Psoas muscle (tissue), 8 donors: ENCODE data around the gene RAB39B. TPM values are rescaled to one million over a fixed set of nuclear protein-coding genes. Genes with fewer than 3 reads are reported as not detected.

Experiments used
- ATAC-seq, 4 donors: fragments of 200-7000 bp; cut with Tn5 transposase; one replicate each; pipeline ENCODE4 v1.9.1; 2020; ENCODE audit warnings: moderate library complexity in 3 of 4, mild to moderate bottlenecking in 2 of 4
- DNase-seq, 2 donors: peaks; one replicate each; pipeline ENCODE4 v3.0.0-alpha.2; 2020
- H3K27ac ChIP-seq: fragments of 200-600 bp; one replicate; pipeline ENCODE4 v1.8.0; 2022
- H3K27me3 ChIP-seq, 3 donors: fragments of 200-600 bp in 1 of 3; one replicate each; pipeline versions ENCODE4 v1.6.1 to v1.8.0; 2013 to 2022; ENCODE audit warnings: low read length in 2 of 3, mild to moderate bottlenecking in 2 of 3, moderate library complexity in 1 of 3; ENCODE audit not compliant: insufficient read depth in 3 of 3
- H3K36me3 ChIP-seq, 2 donors: fragments of 200-600 bp in 1 of 2; one replicate each; pipeline versions ENCODE4 v1.6.1 to v1.8.0; 2013 to 2022; ENCODE audit warnings: low read depth in 1 of 2, mild to moderate bottlenecking in 1 of 2, moderate library complexity in 1 of 2; ENCODE audit not compliant: insufficient read depth in 1 of 2
- H3K4me1 ChIP-seq: fragments of 200-600 bp; one replicate; pipeline ENCODE4 v1.8.0; 2022
- H3K4me3 ChIP-seq: fragments of 200-600 bp; one replicate; pipeline ENCODE4 v1.8.0; 2022; ENCODE audit warnings: mild to moderate bottlenecking
- H3K9me3 ChIP-seq: fragments of 200-600 bp; one replicate; pipeline ENCODE4 v1.8.0; 2022
- WGBS, 3 donors: extraction: QIAGEN DNeasy Blood & Tissue Kit; methylation state at CpG; one replicate each; pipeline versions ENCODE4 v1.1.6 to v1.1.7; 2013; 5-methylcytosine and 5-hydroxymethylcytosine counted together
- intact Hi-C, 2 donors: fragments of 100-400 bp; cut with DNase I; formaldehyde crosslinking; loops; one replicate each; pipeline versions ENCODE4 v1.11.0 to v1.14.2; 2022
- polyA plus RNA-seq, 3 donors: library from polyadenylated mRNA; stranded (reverse); fragments of 200-250 nt; gene quantifications; one replicate each; pipeline ENCODE4 v1.2.3, GENCODE V29; 2013
- total RNA-seq, 4 donors: library from RNA; stranded (reverse); fragmentation: NEBNext Ultra II Directional in 2 of 4; extraction: Animal tissue kit (Norgen Biotek cat#: 25700) in 2 of 4; gene quantifications; one replicate each; pipeline versions ENCODE4 v1.2.1 to v1.2.4, GENCODE V29; 2021 to 2023
- TF ChIP-seq, protein P1 (sequence below): fragments of 200-600 bp; IDR thresholded peaks from one replicate; pipeline ENCODE4 v1.8.0; 2022; ENCODE audit warnings: antibody characterized with exemption
- donor health status: healthy with polysubstance abuse.
- donor health status: DM: no; HTN: no; CAD: no; lungs with moderate emphysema.
- donor health status: Bipolar disorder and iron deficiency.
- donor health status: healthy.
- donor health status: DM: yes; HTN: yes; CAD: no.
- donor health status: DM: no; HTN: no; CAD: no.
- donor health status: DM: no; HTN: no; CAD: no.
- donor health status: DM: yes; HTN: yes; CAD: no.

Gene RAB39B
- total and polyA plus RNA-seq, 7 donors = 0.01 to 0.03 TPM; not detected in 5

DNA sequence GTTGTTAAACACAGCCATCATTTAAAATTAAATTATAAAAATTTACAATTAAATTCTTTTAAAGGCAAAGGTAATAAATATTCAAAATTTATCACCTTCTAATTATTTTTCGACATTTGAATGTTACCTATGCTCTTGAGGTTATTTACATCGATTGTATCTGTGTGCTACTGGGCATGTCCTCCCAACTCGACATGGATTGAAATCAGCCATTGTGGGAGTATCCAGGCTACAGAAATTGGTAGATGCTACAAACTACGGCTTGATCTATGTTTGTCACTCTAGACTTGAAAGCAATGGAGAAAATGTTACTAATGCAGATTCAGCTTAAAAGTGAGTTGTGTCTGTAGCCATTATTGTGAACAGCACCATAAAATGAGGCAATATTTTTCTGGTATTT lies 50.6 kb downstream of the RAB39B start:
- intact Hi-C loops = no loop called here
- 71 to 87% (median 83%) methylated on average over 4 of the region's 4 CpGs for WGBS, 3 donors

DNA sequence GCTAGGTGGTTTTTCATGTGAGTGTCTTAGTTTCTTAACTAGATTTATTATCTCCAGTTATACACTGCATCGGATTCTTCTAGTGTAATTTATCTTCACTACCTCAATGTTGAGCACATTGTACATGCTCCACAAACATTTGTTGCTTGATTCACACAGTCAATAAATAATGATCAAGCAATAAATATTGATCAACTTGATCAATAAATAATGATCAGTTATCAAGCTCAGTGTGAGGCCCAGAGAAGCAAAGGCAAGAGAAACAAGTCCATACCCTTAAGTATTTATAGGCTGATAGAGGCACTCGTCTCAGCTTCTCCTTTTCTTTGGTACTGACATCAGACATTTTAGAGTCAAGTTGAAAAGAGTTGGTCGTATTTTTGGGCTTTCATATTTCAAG lies 53.1 kb downstream of the RAB39B start:
- DNase-seq (no peak), ATAC-seq (no peak)
- Histone ChIP-seq H3K27me3 (no peaks in the 10 kb centered on the region), H3K27ac (no peak overlapping the region), H3K4me1 (no peaks in the 10 kb centered on the region), H3K9me3 (no peaks in the 10 kb centered on the region), H3K4me3 (no peak overlapping the region), H3K36me3 (no peaks in the 10 kb centered on the region)
- WGBS, 3 donors = 66 to 92% (median 90%) methylated on average over 3 of the region's 3 CpGs
- TF ChIP-seq, protein P1, sequence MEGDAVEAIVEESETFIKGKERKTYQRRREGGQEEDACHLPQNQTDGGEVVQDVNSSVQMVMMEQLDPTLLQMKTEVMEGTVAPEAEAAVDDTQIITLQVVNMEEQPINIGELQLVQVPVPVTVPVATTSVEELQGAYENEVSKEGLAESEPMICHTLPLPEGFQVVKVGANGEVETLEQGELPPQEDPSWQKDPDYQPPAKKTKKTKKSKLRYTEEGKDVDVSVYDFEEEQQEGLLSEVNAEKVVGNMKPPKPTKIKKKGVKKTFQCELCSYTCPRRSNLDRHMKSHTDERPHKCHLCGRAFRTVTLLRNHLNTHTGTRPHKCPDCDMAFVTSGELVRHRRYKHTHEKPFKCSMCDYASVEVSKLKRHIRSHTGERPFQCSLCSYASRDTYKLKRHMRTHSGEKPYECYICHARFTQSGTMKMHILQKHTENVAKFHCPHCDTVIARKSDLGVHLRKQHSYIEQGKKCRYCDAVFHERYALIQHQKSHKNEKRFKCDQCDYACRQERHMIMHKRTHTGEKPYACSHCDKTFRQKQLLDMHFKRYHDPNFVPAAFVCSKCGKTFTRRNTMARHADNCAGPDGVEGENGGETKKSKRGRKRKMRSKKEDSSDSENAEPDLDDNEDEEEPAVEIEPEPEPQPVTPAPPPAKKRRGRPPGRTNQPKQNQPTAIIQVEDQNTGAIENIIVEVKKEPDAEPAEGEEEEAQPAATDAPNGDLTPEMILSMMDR = no peak
- intact Hi-C loops = no loop called here

More for the DNA sequence above, 50.6 kb downstream of the RAB39B start:
- DNase-seq = no peak
- Histone ChIP-seq H3K9me3 (no peaks in the 10 kb centered on the region), H3K27me3 (no peaks in the 10 kb centered on the region), H3K4me1 (no peaks in the 10 kb centered on the region), H3K4me3 (no peak overlapping the region), H3K27ac (no peak overlapping the region), H3K36me3 (no peaks in the 10 kb centered on the region)
- TF ChIP-seq, protein P1 = no peak
- no peak for ATAC-seq

Other genes starting within 250 kb of the RAB39B start
- gene F8, start 241.8 kb downstream of the RAB39B start, total RNA-seq = 10 to 100 TPM; 13.5 to 31.7 (median 22.1) TPM
- 10 to 100 TPM; 14.1 to 17.6 (median 15.8) TPM for gene F8, start 241.8 kb downstream of the RAB39B start, polyA plus RNA-seq
- 100 to 1,000 TPM; 258 to 318 (median 275) TPM for gene FUNDC2, start 237.6 kb downstream of the RAB39B start, total RNA-seq
- gene FUNDC2, start 237.6 kb downstream of the RAB39B start, polyA plus RNA-seq = 100 to 1,000 TPM; 386 to 441 (median 416) TPM
- 10 to 100 TPM in 2 of 4 donors, 1 to 10 TPM in 2; 6.2 to 13.0 (median 10.8) TPM for gene CMC4, start 193.4 kb downstream of the RAB39B start, total RNA-seq
- gene CMC4, start 193.4 kb downstream of the RAB39B start, polyA plus RNA-seq = 10 to 100 TPM; 12.5 to 23.9 (median 19.2) TPM
- gene MTCP1, start 193.4 kb downstream of the RAB39B start, total RNA-seq = 10 to 100 TPM; 10.5 to 22.9 (median 18.0) TPM
- gene MTCP1, start 193.4 kb downstream of the RAB39B start, polyA plus RNA-seq = 1 to 10 TPM; 2.3 to 6.2 (median 6.0) TPM
- gene BRCC3, start 193.0 kb downstream of the RAB39B start, total RNA-seq = 10 to 100 TPM; 12.9 to 16.8 (median 15.2) TPM
- 10 to 100 TPM in 1 of 3 donors, 1 to 10 TPM in 2; 7.3 to 18.2 (median 8.4) TPM for gene BRCC3, start 193.0 kb downstream of the RAB39B start, polyA plus RNA-seq
- gene VBP1, start 48.0 kb downstream of the RAB39B start, total RNA-seq = 10 to 100 TPM; 57.4 to 69.9 (median 62.9) TPM
- 10 to 100 TPM; 49.1 to 92.8 (median 54.8) TPM for gene VBP1, start 48.0 kb downstream of the RAB39B start, polyA plus RNA-seq
- 1 to 10 TPM; 3.2 to 8.5 (median 5.1) TPM for gene CLIC2, start 70.1 kb upstream of the RAB39B start, total RNA-seq
- gene CLIC2, start 70.1 kb upstream of the RAB39B start, polyA plus RNA-seq = 1 to 10 TPM; 2.1 to 3.4 (median 3.3) TPM
- not detected for gene F8A2, start 117.6 kb upstream of the RAB39B start, total RNA-seq
- gene F8A2, start 117.6 kb upstream of the RAB39B start, polyA plus RNA-seq = not detected
- 1 to 10 TPM in 3 of 4 donors, under 1 TPM in 1; 0.27 to 6.8 (median 5.2) TPM for gene F8A3, start 194.1 kb upstream of the RAB39B start, total RNA-seq
- gene F8A3, start 194.1 kb upstream of the RAB39B start, polyA plus RNA-seq = 1 to 10 TPM in 2 of 3 donors, under 1 TPM in 1; 0.04 to 4.0 (median 1.8) TPM